Measurements from ENCODE around the gene RTL3. TPM values are rescaled to one million over a fixed set of nuclear protein-coding genes. Genes with fewer than 3 reads are reported as not detected.
"Not testable (repeated sequence)": the region's sequence is repeated elsewhere in the genome, so short reads cannot be mapped to it uniquely, and the experiment has no call there.

The RTL3 gene, protein sequence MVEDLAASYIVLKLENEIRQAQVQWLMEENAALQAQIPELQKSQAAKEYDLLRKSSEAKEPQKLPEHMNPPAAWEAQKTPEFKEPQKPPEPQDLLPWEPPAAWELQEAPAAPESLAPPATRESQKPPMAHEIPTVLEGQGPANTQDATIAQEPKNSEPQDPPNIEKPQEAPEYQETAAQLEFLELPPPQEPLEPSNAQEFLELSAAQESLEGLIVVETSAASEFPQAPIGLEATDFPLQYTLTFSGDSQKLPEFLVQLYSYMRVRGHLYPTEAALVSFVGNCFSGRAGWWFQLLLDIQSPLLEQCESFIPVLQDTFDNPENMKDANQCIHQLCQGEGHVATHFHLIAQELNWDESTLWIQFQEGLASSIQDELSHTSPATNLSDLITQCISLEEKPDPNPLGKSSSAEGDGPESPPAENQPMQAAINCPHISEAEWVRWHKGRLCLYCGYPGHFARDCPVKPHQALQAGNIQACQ
- total RNA-seq (2014; rRNA removed; shearing (Covaris generic)) = 2.1 and 3.0 TPM in 2 replicates

- peak; percentile 95 for DNase-seq (ENCODE audit: low read depth)
Observed at GRCh38 chrX:78658845-78659744, at the start of gene RTL3. Gene RTL3 (minus strand): TSS chrX:78659328. CDS start chrX:78658420, 908 bp downstream.

- no peak for DNase-seq (ENCODE audit: low read depth)
Observed at GRCh38 chrX:78708816-78709215, 49.7 kb upstream of the RTL3 start.

- DNase-seq (ENCODE audit: low read depth) = peak; percentile 56
Observed at GRCh38 chrX:78708262-78708661, 49.1 kb upstream of the RTL3 start.

GRCh38 chrX:78706071-78706470 lies 46.9 kb upstream of the RTL3 start:
- DNase-seq (ENCODE audit: low read depth) = no peak

DNA sequence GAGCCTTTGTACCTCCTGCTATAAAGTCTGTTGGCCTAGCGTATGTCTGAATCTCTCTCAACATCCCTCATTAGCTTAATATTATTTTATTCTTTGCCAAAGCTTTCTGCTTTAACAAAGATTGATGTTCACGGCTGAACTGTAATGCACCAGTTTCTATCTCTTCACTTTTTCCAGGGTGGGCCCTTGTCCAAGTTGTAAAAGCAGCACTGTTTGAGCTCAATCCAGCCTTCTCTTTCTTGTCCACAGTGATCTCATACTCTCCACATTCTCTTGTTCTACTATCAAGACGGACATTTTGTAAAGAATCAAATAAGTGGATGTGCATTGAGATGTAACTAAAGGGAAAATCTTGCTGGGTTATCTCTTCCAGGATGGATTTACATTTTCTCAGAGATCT lies 34.4 kb upstream of the RTL3 start:
- DNase-seq (ENCODE audit: low read depth) = no peak

GRCh38 chrX:78693012-78693411 lies 33.9 kb upstream of the RTL3 start:
- DNase-seq (ENCODE audit: low read depth) = no peak

DNA sequence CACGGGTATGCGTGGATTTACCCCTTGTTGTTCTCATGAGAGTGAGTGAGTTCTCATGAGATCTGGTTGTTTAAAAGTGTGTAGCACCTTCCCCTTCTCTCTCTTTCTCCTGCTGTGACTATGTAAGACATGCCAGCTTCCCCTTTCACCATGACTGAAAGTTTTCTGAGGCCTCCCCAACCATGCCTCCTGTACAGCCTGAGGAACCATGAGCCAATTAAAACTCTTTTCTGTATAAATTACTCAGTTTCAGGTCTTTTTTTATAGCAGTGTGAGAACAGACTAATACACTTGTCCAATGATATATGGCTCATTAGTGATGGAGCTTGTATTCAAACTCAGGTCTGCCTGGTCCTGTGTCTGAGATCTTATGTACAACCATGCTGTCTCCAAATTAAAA lies 28.5 kb upstream of the RTL3 start:
- DNase-seq (ENCODE audit: low read depth) = no peak

DNA sequence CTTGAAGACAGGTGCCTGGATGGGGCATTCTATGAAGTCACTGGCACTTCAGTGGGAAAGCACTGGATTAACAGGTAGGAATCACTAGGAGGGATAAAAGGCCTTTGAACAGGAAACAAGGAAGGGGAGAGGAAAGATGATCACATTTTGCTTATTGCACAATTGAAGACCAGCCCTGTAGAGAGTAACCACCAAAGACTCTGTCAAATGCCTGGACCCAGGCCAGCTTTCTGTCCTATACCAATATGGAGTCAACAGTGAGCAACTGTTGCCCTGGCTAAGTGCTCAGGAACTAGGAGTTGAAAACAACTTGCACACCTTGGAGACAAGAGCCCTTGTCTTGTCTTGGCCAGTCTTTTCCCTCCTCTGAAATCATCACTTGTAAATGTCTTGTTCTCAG lies 14.1 kb upstream of the RTL3 start:
- no peak for DNase-seq (ENCODE audit: low read depth)

- DNase-seq (ENCODE audit: low read depth) = peak; percentile 58
Observed at GRCh38 chrX:78665342-78665741, 6.2 kb upstream of the RTL3 start.

- no peak for DNase-seq (ENCODE audit: low read depth)
Observed at GRCh38 chrX:78661836-78662235, 2.7 kb upstream of the RTL3 start.

GRCh38 chrX:78659955-78660354 lies 827 bp upstream of the RTL3 start:
- DNase-seq (ENCODE audit: low read depth) = peak; percentile 67

GRCh38 chrX:78658414-78658813 lies 714 bp downstream of the RTL3 start:
- no peak for DNase-seq (ENCODE audit: low read depth)

DNA sequence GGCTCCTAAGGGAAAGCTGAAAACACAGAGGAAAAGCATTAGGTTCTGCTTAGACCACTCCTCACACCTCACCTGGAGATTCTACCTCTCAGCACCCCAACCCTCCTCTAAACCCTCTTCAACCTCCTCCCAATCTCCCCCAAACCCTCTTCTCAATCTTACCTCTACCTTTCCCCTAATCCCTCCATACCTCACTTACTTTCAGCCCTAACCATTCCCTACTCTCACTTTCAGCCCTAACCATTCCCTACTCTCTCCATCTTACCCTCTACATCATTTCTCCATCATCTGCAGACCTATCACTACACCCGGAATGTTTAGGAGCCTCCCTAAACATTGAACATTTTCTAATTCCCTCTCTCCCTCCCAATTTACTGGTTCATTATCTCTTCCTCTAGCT lies 3.5 kb downstream of the RTL3 start:
- DNase-seq (ENCODE audit: low read depth) = no peak

GRCh38 chrX:78653118-78653822 lies 5.9 kb downstream of the RTL3 start:
- peak; percentile 94 for DNase-seq (ENCODE audit: low read depth)

DNA sequence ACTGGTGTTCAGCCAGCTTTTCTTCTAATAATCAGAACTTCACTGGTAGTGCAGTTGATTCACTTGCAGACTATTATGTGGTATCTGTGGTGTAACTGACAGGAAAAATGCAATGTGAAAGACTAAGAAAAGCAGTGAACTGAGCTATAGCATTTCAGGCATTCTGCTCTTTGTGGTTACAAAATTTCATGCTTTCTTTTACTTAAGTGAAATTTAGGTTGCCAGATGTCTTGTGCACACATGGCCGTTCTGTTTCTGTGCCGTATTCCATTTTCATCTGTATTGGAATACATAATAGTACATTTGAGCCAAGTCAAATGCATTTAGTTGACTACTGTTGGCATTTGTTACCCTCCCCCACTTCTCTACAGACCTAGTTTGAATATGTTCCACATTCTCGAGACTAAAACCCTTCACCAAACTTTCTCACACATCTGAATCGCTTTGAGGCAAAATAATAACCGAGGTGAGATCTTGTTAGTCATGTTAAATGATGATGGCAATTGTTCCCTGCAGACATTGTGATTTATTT lies 8.2 kb downstream of the RTL3 start:
- peak; percentile 74 for DNase-seq (ENCODE audit: low read depth)

- DNase-seq (ENCODE audit: low read depth) = no peak
Observed at GRCh38 chrX:78643874-78644273, 15.3 kb downstream of the RTL3 start.

DNA sequence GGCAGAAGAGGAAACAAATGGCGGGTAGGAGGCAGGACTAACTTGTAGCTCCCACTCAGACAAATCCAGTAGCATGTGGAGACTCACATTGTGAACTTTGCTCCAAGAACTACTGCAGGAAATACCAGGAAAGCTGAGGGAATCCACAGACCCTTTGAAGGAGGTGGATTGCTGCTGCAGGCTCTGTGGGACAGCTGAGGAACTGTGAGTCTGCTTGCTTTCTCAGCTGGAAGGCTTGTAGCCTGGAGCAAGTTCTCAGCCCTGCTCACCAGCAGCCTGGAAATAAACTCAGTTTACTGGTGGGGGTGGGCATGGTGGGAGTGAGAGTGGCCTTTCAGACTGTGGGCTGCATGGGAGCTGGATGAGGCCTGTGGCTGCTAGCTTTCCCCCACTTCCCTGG lies 16.0 kb downstream of the RTL3 start:
- peak; percentile 61 for DNase-seq (ENCODE audit: low read depth)

GRCh38 chrX:78636096-78636495 lies 23.0 kb downstream of the RTL3 start:
- DNase-seq (ENCODE audit: low read depth) = not testable (repeated sequence)

GRCh38 chrX:78624962-78625909 lies 33.9 kb downstream of the RTL3 start:
- DNase-seq (ENCODE audit: low read depth) = peak; percentile 59

GRCh38 chrX:78624426-78624825 lies 34.7 kb downstream of the RTL3 start:
- DNase-seq (ENCODE audit: low read depth) = no peak

- DNase-seq (ENCODE audit: low read depth) = no peak
Observed at GRCh38 chrX:78622831-78623230, 36.3 kb downstream of the RTL3 start.

All from M059J (cell line).